ENCODE measurements around the gene COL18A1.

Gene COL18A1

DNA sequence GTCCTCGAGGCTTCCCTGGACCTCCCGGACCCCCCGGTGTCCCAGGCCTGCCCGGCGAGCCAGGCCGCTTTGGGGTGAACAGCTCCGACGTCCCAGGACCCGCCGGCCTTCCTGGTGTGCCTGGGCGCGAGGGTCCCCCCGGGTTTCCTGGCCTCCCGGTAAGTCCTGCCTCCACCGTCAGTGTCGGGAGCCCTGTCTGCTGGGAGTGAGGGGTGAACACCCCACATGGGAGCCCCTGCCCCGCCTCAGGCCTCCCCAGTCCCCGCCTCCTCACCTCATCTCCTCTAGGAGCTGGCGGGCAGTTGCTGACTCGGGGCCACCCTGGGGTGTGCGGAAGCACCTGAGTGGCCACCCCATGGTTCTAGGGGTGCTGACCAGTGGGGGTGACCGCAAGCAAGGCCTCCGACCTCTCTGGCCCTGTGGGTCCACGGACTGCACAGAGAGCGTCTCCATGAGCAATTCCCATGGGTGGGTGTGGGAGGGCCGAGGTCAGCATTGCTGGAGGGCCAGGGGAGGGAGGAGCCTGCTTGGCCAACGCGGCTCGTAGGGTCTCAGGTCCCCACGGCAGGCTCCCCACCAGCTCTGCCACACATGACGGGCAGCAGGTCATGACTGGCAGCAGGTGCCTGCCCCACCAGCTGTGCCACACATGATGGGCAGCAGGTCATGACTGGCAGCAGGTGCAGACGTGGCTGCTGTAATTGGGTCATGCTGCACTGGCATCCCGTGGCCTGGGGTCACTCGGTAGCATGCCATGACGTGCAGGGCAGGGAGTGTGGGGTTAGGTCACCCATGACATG is 75.9 kb downstream of the COL18A1 start:
- DNase-seq (ENCODE audit: low spot score) = no peak

DNA sequence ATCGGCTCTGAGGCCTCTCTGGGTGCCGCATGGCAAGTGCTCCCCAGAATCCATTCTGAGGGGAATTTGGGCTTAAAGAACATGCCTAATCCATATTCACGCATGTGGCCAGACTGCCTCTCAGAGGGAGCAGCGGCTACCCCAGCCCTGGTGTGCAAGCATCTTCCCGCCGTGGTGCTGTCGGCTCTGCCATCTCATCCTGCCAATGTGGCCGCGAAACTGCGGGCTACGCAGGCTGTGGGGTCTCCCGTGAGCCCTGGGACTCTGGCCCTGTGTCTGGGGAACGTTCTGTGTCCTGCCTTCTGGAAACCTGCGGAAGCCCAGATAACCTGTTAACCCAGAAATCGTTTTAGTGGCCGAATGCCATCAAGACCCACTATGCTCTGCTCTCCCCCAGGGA is 76.6 kb downstream of the COL18A1 start:
- no peak for DNase-seq (ENCODE audit: low spot score)

DNA sequence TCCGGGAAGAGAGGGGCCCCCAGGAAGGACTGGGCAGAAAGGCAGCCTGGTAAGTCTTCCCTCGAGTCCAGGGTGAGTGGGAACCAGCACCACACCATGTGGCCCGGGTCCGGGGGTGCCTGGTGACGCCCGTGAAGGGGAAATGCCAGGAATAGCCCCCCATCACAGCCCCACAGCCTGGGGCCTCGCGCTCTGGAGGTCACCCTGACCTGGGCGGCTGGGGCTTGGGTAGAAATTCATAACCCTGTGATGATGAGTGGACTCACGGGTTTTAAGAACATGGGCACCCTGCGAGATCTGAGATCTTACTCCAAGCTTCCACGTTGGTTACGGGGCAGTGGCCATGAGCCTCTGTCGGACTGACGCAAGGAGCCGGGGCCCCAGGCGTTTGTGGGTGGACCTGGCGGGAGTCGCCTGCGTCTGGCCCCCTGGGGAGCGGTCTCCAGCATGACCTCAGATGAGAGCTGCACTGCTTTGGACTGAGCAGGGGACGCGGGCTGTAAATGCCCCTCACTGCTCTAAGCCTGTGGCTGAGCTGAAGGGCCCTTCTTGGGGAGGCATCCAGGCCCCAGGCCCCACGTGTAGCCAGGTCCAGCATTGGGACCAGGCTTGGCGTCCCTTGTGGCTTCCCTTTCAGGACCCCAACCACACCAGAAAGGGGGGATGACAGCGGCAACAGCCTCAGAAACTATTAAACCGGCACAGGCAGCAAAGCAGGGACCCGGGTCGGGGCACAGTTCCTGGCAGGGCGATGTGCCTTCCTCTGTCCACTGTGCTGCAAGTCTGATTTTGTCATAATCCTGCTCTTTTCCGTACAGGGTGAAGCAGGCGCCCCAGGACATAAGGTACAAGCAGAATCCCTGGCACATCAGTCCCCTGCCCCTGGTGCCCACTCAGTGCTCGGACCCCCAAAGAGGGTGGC is 77.3 kb downstream of the COL18A1 start:
- DNase-seq (ENCODE audit: low spot score) = no peak

DNA sequence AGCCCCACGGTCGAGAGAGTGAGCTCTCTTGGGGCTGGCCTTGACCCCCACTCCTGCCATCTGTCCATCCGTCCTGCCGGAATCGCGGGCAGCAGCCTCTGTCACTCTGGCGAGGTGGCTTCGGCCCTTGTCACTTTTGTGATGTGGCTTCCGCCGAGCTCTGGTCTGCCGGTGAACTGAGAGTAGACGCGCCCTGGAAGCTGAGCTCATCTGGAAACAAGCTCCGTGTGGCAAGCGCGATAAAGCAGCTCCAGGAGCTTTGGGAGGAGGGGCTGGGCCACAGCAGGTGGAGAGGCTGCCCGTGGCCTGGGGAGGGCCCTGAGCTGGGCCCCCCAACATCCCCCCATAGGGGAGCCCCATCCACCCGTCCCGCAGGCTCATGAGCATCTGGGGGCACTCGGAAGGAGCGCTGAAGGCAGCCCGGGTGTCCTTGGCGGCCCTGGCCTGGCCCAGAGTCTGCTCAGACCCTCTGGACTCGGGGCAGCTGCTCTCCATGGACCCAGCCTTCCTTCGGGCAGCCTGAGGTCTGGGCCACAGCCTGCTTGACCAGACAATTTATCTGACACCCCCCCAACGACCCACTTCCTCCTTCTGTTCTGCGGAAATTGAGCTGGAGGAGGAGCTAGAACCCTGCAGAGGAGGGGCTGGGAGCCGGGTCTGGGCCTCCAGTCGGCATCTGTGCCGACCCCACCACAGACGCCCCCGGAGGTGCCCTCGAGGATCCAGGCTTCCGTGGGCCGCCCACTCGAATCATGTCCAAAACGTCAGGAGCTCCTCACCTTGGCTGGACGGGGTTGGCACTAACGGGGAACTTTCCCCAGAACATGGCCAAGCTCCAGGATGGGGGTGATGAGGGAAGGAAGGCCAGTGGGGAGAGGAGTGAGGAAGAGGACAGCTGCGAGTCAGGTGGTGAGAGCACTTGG is 78.2 kb downstream of the COL18A1 start:
- DNase-seq (ENCODE audit: low spot score) = no peak

DNA sequence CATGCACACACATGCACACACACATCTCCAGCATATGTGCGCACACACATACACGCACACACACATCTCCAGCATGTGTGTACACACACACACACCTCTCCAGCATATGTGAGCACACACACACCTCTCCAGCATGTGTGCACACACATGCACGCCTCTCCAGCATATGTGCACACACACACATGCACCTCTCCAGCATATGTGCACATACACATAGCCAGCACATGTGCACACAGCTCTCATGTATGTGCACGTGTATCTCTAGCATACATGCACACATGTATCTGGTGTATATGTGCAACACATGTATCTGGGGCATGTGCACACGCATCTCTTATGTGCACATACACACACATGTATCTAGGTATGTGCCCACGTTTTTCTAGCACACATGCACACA is 79.4 kb downstream of the COL18A1 start:
- no peak for DNase-seq (ENCODE audit: low spot score)

DNA sequence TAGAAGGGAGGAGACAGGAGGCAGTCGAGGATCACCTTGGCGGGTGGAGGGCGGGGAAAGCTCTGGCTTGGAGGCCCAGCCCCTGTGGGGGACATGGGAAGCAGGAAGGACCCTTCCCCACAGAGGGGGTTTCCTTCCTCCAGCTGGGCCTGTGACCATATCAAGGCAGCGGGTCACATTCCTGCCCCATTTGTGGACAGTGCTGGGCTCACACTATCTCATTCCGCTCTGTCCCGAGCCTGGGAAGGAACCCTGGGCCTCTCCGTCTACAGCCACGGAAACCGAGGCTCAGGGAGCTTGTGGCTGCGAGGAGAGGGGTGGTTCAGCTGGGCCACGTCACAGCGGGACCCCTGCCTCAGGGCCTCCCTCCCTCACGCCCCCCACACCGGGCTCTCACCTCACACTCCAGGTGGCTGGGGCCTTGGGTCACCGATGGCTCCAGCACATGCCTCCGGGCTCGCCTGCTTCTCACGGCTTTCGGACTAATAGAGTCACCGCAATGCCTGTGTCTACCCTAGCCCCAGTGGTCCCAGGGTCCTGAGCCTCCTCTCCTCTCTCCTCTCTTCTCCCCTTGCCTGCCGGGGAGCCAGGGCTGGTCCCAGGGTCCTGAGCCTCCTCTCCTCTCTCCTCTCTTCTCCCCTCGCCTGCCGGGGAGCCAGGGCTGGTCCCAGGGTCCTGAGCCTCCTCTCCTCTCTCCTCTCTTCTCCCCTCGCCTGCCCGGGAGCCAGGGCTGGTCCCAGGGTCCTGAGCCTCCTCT is 80.9 kb downstream of the COL18A1 start:
- DNase-seq (ENCODE audit: low spot score) = no peak

DNA sequence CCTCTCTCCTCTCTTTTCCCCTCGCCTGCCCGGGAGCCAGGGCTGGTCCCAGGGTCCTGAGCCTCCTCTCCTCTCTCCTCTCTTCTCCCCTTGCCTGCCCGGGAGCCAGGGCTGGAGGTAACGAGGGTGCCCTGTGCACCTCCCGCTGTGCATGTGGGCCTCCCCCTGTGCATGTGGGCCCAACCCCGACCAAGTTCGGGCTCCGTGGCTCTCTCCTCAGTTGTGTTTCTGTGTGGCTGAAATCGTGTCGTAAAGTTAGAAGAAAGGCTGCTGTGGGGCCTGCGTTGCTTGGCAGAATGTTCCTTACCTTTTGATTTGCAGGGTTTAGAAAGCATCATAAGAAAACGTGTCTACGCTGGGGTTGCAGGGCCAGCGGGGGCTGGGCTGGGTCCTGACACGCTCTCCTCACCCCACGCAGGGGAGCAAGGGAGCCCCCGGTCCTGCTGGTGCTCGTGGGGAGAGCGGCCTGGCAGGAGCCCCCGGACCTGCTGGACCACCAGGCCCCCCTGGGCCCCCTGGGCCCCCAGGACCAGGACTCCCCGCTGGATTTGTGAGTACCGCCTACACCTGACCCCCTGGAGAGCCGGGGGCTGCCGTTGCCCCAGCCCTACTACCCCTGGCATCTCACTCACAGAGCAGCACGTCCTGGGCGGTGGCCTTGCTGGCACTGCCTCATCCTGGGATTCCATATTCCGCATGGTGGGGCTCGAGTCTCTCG is 81.6 kb downstream of the COL18A1 start:
- no peak for DNase-seq (ENCODE audit: low spot score)

DNA sequence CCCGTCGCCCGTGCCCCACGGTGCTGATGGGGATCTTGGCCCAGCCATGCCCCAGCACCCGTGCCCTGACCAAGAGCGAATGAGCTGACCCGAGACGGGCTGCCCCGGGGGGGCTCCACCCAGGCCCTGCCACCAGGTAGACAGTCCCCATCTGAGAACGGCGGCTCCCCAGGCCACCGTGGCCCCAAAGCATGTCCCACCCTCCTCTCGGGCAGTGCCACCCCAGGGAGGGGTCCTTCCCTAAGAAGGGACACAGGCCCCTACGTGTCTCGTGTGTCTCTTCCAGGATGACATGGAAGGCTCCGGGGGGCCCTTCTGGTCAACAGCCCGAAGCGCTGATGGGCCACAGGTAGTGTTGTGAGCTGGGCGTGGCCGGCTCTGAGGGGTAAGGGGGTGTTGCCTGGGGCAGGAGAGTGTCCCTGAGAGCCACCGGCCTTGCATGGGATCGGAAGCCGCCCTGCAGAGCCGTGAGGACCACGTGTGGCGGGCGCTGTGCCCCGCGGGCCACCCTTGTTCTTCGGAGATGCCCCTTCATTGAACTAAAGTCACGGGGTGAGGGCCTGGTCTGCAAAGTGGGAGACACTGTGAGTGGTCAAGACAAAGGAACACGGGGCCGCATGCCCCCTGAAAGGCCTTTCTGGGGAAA is 82.3 kb downstream of the COL18A1 start:
- DNase-seq (ENCODE audit: low spot score) = no peak

DNA sequence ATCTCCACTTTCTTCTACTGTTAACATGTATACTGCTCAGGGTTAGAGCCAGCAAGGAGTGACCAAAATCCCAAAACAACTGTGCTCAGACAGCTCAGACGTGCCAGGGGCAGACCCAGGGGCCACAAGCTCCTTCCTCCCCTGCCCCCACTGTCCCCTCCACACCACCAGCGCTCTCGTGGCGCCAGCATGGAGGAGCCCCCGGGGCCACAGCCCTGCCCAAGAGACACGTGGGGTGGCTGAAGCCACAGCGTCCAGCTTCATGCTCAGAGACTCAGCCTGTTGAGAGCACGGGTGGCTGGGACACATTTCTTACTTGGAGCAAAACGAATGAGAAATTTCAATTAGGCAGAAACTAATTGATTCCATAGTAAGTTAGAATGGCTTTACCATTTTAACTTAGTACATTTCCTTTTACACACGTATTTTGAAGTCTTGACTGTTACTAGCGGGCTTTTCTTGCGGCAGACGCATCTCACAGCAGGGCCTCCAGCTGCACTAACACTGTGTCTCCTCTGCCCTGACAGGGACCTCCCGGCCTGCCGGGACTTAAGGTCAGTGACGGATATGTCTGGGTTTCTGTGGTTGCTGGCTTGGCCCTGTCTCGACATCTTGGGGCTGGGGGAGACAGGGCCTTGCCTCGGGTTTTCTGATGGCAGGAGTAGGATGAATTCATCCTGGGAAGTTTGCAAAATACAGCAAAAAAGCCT is 83.1 kb downstream of the COL18A1 start:
- DNase-seq (ENCODE audit: low spot score) = no peak

DNA sequence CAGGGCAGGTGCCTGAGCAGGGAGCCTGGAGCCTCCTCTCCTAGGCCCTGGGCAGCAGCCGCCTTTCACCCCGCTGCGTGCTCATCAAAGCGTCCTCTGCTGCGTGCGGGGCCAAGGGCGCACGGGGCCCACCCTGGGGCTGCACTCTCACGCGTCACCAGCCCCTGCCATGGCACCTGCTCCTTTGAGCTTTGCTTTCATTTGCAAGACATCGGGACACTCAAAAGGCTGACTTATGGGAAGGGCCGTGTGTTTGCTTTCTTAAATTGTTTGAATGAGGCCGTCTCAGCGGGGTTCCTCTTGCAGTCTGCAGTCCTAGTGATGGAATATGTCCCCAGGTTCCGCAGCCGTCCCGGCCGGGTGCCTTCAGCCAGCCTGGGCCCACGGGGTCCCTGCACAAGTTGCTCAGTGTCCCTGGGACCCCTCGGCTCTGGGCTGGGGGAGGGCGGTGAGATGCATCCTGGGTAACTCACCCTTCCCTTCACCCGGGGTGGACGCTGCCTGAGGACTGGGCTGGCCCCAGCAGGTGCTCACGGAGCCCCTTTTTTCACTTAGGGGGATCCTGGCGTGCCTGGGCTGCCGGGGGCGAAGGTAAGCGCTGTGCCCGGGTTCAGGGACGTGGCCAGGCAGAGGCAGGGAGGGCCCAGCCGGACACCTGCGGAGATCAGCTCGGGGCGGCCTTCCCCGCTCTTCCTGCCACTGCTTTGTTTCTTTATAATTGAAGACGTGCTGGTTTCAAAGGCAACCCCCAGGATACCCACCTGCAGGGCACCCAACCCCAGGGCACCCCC is 84.2 kb downstream of the COL18A1 start:
- no peak for DNase-seq (ENCODE audit: low spot score)

DNA sequence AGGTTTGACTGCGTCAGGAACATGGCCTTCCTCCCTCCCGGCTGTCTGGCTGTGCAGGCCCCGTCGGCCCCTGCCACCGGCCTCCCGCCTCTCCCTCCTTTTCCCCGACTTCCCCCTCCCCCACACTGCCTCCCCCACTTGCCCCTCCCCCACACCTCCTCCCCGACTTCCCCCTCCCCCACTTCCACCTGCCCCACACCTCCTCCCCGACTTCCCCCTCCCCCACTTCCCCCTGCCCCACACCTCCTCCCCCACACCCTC is 84.7 kb downstream of the COL18A1 start:
- DNase-seq (ENCODE audit: low spot score) = no peak

DNA sequence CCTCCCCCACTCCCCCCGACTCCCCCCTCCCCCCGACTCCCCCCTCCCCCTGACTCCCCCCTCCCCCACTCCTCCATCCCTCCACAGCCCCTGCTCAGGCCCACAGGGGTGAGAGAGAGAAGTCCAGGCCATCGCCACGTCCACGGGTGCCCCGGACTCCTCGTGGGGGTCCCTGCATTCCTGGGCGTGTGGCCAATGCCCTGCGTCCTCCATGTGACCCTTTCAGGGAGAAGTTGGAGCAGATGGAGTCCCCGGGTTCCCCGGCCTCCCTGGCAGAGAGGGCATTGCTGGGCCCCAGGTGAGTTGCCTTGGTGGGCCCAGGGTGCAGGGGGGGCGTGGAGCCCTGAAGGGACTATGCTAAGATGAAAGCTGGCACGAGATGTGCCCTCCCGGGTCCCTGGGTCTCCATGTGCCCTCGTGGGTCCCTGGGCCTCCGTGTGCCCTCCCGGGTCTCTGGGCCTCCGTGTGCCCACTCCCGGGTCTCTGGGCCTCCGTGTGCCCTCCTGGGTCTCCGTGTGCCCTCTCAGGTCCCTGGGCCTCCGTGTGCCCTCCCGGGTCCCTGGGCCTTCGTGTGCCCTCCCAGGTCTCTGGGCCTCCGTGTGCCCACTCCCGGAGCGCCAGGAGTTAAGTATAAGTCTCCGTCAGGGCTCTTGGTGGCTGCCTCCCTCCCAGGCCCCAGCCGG is 85.2 kb downstream of the COL18A1 start:
- no peak for DNase-seq (ENCODE audit: low spot score)

DNA sequence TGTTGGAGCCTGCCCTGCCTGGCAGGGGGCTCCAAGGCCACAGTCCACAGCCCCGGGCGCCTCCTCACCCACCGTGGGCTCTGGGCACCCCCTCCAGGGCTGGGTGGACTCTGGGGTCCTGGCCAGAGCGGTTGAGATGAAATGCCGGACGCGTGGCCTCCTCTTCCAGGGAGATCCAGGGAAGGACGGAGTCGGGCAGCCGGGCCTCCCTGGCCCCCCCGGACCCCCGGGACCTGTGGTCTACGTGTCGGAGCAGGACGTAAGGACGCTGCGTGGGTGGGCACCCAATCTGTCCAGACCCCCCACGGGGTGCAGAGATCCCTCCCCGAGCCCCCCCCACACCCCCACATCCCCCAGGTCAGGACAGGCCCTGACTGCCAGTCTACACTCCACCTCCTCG is 86.1 kb downstream of the COL18A1 start:
- no peak for DNase-seq (ENCODE audit: low spot score)

DNA sequence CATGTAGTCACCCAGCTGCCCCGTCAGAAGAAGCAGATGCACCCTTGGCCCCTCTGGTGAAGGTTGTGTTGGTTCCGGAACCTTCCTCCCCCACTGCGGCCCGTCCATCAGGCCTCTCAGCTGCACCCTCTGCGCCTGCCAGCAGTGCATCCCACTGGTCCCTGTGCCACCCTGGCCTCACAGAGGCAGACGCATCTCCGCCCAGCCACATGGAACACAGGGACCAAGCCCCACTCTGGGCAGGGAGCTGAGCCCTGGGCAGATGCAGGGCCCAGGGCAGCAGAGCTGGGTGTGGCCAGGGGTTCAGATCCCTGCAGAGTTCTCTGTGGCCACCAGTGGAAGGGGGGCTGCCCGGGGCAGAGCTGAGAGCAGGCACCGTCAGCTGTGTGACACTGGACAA is 86.7 kb downstream of the COL18A1 start:
- DNase-seq (ENCODE audit: low spot score) = no peak

DNA sequence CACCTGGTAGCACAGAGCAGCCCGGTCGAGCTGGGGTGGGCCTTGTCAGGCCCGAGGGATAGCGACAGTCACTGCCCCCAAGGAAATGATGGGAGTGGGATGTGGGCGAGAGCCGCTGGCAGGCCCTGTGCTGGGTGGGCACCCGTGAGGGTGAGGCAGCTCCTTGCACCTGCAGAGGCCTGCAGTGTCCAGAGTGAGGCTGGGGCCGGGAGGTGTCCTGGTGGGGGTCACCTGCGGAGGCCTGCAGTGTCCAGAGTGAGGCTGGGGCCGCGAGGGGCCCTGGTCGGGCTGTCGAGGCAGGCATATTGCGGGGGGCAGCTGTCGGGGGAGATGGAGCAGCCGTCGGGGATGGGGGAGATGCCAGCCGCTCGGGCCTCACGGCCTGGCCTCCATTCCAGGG is 87.8 kb downstream of the COL18A1 start:
- no peak for DNase-seq (ENCODE audit: low spot score)

DNA sequence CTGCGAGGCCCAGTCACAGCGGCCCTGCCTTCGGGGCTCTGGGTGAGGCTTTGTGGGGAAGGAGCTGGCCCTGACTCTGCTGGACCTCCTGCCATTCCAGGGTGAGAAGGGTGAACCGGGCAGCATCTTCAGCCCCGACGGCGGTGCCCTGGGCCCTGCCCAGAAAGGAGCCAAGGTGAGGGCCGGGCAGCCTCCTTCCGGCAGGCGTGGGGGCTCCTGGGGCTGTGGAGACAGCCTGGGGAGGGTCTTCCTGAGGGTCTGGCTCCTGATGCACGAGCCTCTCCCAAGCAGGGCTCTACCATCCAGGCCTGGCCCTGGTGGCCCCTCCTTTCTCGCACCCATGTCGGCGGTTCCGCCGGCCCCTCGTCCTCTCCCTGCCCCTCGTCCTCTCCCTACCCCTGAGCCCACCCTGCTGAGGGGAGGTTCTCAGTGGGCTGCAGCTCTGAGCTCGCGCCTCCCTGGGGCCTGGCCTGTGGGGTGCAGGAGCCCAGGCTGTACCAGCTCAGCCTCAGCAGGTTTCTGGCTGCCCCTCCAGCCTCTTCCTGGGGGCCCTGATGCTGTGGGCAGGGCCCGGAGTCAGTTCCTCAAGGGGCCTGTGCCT is 88.5 kb downstream of the COL18A1 start:
- no peak for DNase-seq (ENCODE audit: low spot score)

DNA sequence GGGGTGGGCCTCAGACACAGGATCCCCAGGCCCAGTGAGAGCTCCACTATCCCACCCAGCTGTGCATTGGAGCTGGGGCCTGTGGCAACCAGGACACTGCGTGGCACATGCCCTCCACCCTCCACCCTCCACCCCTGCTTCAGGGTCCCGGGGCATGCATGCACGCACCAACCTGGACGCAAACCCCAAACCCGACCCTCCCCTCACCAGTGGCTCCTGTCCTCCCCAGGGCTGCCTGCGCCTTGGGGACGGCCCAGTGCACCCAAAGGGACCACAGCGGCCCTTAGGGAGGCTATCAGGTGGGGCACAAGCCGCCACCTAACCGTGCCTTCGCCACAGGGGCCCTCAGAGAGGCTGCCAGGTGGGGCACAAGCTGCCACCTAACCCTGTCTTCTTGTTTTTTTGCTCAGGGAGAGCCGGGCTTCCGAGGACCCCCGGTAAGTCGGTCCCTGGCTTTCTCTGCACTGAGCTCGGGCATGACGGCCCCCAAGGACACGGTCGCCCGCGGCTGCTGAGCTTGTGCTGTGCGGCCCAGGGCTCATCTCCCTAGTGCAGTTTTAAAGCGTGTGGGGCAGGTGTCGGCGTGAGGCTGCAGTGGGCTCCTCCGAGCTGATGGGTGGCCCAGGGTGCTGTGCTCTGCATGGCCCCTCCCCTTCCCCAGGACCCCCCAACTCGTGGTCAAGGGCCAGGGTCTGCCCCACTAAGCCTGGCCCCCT is 89.3 kb downstream of the COL18A1 start:
- no peak for DNase-seq (ENCODE audit: low spot score)

Measured in SW480 (cell line).